HG03139 (cell line): Measurements from ENCODE around the gene NR2F6.
"Not testable (repeated sequence)": the region's sequence is repeated elsewhere in the genome, so short reads cannot be mapped to it uniquely, and the experiment has no call there.

Experiments used
- ATAC-seq: cut with Tn5 transposase; IDR thresholded peaks from one replicate; pipeline ENCODE4 v1.9.1; 2021; ENCODE audit not compliant: unreplicated experiment

Gene NR2F6

DNA sequence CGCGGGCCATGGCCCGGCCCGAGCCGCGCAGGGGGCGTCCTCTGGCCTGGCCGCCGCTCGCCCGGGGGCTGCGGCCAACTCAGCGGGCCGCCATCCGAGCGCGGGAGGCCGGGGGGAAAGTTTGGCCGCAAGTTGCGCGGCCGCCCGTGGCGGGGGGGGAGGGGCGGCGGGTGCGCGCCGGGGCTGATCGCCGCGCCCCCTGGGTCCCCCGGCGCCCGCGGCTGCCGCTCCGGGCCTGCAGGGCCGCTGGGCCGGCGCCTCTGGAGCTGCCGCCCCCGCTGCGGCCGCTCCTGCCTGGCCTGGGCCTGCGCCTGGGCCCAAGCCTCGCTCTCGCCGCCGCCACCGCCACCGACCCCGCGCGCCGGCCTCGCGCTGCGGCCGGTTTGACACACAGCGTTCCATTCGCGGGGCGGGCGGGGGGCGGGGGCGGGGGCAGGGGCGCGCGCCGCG is at the start of gene NR2F6:
Gene NR2F6, minus strand, starts transcription at position 385 of the 450 bp plus-strand sequence. CDS start 699 bp downstream, outside the sequence.
- ATAC-seq: no peak

DNA sequence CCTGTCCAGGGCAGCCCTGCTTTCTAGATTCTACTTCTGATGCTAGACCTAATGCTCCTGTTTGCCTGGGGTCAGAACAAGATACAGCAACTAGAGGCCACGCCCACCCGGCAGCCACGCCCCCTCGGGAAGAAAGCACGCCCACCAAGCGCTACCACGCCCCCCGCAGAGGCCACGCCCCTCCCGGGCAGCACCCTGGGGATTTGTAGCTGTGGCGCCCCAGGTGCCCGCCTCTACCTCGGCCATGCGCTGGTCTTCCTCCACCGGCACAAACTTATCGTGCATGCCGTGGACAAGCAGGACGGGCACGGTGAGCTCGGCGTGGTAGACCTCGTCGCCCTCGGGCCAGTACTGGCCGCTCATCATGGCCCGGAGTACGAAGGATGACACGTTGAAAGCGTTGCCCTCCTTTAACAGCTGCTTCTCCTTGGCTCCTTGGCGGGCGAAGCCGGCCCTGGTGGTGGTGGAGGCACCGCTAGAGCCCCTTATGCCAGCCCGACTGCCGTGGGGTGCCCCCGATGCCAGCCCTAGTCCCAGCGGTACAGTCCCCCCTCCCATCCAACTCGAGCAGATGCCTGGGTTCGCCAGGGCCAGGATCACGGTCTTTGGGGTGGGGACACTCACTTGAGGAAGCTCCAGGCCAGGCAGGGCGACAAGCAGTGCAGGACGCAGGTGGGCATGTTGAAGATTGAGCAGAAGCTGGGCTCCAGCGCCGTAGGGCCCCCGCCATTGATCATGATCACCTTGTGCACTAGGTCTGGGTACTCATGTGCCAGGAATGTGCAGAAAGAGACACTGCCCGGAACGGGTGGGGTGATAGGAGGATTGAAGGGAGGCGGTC is 48.6 kb upstream of the NR2F6 start:
- ATAC-seq: no peak

DNA sequence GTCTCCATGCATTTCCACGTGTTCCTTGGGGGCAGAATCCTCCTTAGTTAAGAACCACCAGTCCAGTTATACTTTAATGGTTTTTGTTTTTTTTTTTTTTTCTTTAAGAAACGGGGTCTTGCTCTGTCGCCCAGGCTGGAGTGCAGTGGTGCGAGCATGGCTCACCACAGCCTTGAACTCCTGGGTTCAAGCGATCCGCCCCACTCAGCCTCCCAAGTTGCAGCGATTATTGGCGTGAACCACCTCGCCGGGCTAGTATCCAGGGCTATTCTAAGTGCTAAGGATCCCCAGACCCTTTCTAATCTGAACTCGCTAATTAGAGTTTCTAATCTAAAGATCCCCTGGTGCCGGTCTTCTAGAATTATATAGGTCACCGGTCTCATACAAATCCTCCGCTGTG is 47.9 kb upstream of the NR2F6 start:
- ATAC-seq: no peak

DNA sequence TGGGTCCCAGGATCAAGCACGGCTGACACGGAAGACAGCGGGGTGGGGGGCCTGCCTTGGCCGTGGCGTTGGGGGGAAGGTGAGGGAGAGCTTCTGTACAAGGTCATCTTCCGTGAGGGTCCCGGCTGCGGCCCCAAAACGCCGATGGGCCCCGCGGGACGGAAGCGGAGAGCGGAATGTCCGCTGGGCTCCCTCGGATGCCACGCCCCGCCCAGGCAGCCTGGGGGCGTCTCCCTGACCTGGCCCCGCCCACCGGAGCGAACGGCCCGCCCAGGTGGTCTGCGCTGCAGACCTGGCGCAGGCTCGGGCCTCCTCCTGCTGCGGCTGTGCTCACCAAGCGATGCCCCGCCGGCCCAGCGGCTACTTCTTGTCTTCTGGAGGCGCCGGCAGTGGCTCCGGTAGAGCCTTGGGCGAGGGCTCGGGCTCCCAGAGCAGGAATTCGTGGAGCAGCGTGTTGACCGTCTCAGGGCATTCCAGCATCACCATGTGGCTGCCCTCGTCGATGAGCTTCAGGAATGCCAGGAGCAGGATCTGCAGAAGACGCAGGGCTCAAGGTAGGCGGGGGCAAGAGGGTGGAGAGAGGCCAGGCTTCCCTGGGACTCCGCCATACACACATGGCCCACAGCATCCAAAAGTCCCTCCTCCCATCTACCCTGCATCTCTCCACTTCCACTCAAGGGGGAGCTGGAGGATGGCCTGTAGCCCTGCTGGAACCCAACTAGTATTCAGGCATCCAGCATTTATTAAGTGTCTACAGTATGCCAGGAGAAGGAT is 46.8 kb upstream of the NR2F6 start:
- peak; percentile 75 for ATAC-seq

DNA sequence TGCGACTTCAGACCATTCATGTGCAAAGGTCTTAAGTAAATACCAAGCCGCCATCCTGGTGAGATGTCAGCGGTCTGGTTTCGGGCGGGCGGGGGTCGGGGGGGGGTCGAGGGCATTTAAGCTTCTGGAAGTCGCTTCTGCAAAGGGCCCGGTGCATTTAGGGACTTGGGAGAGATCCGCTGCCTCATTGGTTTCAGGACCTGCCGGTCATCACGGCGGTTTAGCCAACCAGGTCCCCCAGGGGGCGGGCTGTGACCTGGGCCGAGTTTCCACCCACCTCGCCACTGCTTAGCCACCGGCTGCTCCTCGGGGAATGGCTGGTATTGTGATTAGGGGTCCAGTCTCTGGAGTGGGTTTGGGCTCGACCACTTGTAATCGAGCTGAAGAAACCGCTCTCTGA is 43.8 kb upstream of the NR2F6 start:
- ATAC-seq: no peak

DNA sequence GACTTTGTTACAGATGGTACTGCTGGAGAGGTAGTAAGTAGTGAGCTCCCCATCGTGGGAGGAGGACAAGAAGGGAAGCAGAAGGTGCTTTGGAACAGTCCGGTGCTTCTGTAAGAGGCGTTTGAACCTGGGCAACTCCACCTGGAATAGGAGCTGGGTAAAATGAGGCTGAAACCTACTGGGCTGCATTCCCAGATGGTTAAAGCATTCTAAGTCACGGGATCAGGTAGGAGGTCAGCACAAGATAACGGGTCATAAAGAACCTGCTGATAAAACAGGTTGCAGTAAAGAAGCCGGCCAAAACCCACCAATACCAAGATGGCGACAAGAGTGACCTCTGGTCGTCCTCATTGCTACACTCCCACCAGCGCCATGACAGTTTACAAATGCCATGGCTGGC is 41.0 kb upstream of the NR2F6 start:
- ATAC-seq: no peak

DNA sequence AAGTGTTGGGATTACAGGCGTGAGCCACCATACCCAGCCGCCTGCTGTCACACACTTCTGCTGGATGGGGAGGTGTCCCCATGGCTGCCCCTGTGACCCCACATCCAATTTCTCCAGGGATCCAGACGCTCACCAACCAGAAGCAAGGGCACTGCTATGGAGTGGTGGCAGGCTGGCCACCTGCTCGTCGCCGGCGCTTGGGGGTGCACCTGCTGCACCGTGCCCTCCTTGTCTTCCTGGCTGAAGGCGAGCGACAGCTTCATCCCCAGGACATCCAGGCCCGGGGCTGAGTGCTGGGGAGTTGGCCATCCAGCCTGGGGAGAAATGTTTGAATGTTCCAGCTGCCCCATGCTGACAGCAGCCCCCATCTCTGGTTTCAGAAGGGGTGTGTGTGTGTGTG is 40.5 kb upstream of the NR2F6 start:
- ATAC-seq: no peak

DNA sequence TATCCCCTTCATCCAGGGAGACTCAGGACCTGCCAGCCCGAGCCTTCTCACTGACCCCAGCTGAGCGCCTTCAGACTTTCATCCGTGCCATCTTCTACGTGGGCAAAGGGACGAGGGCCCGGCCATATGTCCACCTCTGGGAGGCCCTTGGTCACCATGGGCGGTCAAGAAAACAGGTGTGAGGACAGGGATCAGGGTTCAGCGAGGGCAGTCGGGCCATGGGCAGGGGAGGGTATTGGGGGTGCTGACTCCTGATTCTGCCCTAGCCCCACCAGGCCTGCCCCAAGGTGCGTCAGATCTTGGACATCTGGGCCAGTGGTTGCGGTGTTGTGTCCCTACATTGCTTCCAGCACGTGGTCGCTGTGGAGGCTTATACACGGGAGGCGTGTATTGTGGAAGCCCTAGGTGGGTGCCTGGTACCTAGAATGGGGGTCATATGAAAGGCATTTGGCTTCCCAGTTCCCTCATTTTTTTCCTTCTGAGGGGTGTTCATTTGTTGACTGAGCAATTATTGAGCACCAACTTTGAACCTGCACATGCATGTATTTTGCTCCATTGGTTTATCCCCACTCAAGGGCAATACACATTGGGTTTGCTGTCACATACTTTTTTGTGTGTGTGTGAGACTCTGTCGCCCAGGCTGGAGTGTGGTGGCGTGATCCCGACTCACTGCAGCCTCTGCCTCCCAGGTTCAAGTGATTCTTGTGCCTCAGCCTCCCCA is 39.9 kb upstream of the NR2F6 start:
- no peak for ATAC-seq

DNA sequence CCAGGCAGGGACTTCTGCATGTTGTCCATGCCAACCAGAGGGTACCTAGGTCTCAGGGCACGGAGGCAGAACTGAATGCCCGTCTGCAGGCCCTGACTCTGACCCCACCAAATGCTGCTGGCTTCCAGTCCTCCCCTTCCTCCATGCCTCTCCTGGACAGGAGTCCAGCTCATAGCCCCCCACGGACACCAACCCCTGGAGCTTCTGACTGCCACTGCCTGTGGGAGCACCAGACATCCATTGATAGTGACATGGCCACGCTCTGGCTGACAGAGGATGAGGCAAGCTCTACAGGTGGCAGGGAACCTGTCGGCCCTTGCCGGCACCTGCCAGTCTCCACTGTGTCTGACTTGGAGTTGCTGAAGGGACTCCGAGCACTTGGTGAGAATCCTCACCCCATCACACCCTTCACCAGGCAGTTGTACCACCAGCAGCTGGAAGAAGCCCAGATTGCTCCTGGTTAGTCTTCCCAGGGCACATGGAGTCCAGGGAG is 37.8 kb upstream of the NR2F6 start:
- ATAC-seq: no peak

DNA sequence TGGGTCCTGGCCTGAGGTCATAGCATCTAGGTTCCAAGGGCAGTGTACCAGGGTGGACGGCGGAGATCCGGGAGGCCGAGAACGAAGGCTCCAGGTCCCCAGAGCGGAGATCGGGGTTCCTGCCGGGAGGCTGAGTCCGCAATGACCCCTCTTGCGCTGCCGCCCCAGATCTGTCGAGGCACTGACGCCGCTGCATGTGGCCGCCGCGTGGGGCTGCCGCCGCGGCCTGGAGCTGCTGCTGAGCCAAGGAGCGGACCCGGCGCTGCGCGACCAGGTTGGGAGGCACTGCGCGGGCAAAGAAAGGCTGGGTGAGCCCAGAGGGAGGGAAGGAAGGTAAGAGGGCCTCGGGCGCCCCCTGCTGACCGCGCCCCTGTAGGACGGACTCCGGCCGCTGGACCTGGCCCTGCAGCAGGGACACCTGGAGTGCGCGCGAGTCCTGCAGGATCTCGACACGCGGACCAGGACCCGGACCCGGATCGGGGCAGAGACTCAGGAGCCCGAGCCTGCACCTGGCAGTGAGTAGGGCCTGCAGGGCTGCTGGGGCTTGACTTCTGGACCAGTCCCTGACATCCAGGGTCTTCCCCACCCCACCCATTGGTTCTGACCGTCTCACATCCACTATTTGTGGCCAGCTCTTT is 36.9 kb upstream of the NR2F6 start:
- no peak for ATAC-seq

DNA sequence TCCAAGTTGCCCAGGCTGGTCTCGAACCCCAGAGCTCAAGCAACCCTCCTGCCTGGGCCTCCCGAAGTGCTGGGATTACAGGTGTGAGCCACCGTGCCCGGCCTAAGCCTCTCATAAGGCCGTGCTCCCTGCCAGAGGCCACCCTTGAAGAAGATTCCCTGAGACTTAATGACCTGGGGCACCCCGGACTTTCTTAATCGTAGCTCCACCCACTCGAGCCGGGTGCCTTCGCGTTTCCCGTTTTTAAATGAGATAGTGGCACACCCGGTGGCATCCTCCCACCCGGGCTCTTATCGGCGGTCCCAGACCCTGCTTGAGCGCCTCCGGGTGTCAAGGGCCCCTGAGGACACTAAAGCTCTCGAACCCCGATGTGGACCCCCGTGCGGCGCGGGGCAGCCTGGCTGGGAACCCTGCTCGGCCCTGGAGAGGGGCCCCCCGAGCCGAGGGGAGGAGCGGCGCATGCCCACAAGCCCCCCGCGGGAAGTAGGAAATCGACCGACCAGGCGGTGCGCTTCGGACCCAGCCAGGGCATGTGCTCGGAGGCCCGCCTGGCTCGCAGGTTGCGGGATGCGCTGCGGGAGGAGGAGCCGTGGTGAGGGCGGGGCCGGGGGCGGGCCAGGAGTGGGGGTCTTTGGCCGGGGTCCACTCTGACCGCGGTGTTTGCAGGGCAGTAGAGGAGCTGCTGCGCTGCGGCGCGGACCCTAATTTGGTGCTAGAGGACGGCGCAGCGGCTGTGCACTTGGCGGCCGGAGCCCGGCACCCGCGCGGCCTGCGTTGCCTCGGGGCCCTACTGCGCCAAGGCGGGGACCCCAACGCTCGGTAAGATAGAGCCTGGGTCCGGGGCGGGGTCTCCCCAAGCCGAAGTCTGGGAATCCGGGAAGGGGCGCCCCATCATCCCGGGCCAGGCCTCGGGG is 35.9 kb upstream of the NR2F6 start, which contains the start of gene ANKLE1:
Gene ANKLE1, plus strand, starts transcription at position 511 of the 914 bp plus-strand sequence. Its CDS starts 20 bp downstream, at position 531.
- no peak for ATAC-seq

DNA sequence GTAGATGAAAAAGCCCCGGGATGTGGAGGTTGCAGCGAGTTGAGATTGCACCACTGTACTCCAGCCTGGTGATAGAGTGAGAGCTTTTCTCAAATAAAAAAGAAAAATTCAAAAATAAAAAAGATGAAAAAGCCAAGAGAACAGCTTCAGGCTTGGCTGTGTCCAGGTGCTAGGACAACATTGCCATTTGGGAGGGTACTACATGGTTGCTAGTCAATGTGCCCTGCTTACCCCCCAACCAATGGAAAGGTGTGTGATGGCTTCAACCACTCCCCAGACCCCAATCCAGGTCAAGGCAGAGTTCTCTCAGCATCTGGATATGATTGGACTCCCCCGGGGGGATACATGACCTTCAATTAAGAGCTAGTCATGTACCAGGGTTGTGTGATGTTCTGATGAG is 33.7 kb upstream of the NR2F6 start:
- ATAC-seq: no peak

DNA sequence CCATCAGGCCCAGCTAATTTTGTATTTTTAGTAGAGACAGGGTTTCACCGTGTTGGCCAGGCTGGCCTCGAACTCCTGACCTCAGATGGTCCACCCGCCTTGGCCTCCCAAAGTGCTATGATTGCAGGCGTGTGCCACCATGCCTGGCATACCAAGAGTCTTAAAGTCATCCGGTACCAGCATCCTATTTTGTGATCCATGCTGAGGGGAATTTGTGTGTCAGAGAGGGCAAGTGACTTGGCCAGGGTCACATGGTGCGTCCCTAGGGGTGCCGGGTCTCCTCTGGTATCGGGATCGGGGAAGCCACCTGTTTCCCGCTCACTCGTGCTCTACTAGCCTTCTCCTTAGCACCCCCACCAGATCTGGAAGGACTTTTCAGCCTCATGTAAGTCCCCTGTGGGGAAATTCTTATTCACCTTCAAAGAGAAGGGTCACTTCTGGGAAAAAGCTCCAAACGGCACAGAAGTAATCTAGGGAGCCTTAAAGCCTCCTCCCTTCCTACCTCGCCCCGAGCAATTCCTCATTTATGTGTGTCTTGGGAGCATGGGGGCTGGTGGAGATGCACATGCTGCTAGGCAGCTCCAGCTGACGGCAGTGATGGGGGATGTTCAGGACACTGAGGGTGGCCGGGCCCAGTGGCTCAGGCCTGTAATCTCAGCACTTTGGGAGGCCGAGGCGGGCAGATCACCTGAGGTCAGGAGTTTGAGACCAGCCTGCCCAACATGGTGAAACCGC is 29.9 kb upstream of the NR2F6 start:
- no peak for ATAC-seq

DNA sequence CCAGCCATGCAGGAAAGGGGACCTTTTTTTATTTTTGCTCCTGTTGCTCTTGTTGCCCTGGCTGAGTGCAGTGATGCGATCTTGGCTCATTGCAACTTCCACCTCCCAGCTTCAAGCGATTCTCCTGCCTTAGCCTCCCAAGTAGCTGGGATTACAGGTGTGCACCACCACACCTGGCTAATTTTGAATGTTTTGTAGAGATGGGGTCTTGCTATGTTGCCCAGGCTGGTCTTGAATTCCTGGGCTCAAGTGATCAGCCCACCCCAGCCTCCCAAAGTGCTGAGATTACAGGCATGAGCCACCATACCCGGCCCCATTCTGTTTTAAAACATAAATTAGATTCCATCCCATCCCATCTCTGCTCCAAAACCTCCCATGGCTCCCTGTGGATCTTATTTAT is 29.2 kb upstream of the NR2F6 start:
- not testable (repeated sequence) for ATAC-seq

DNA sequence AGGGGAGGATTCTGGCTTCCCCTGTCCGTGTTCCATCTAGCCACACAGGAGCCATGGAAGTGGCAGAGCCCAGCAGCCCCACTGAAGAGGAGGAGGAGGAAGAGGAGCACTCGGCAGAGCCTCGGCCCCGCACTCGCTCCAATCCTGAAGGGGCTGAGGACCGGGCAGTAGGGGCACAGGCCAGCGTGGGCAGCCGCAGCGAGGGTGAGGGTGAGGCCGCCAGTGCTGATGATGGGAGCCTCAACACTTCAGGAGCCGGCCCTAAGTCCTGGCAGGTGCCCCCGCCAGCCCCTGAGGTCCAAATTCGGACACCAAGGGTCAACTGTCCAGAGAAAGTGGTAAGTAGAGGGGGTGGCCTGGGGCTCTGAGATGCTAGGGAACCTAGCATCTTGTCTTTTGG is 23.0 kb upstream of the NR2F6 start:
- no peak for ATAC-seq

DNA sequence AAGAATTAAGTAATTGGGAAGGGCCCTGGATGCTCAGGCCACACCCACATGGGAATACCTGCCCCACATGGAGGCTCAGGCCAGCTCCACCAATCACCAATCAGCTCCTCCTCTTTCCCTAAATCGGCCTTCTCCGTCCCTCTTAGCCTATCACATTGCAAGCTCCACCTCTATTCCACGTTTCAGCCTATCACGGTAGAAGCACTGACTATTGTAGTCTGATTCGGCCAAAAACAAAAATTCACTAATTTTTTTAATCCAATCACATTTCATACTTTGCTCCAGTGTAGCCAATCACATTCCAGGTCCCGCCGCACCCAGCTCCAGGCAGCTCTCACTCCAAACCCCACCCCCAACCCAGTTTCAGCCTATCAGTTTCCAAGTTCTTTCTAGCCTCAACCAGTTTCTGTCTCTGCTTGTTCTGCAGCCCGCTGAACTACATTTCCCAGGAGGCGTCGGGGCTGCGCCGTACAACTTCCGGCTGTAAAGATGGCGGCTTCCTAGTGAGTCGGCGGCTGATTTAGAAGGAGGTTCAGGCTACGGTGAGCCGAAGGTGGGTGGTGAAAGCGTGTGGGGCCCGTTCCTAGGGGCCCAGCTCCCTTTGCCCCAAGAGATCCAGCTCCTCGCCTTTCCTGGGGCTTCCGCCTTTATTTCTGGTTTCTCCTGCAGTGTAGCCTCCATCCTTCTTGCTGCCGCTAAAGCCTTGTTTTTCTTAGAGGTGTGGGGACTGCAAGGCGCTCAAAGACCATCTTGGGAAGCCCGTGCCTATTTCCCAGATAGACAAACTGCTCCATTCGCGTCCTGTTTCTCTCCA is 21.5 kb upstream of the NR2F6 start, which contains the start of gene BABAM1:
Gene BABAM1, plus strand, starts transcription at position 469 of the 814 bp plus-strand sequence. CDS start 1,364 bp downstream, outside the sequence.
- peak; percentile 89 for ATAC-seq

DNA sequence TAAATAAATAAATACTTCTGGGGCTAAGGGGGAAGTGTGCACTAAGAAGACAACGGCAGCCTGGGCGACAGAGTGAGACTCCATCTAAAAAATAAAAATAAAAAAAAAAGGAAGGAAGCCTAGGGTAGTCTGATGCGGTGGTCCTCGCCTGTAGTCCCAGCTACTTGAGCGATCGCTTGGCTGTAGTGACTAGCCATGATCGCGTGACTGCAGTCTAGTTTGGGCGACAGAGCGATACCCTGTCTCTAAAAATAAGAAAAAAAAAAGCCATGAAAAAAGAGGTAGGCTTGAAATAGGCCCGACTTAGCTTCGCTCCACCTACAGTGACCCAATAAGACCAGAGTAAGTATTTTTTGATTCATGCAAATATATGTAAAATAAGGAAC is 20.9 kb upstream of the NR2F6 start:
- ATAC-seq: peak; percentile 10

DNA sequence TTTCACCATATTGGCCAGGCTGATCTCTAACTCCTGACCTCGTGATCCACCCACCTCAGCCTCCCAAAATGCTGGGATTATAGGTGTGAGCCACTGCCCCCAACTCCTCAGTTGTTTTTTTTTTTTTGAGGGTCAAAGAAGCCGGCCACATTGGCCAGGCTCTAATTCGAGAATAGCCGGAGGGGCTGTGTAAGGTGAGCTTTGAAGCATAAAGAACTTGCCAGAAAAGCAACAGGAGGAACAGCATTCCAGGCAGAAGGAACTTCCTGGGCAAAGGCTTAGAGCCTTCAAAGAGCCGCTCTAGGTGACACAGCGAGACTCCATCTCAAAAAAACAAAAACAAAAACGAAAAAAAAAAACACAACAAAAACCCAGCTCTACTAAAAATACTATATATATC is 20.3 kb upstream of the NR2F6 start:
- no peak for ATAC-seq
